Stimulated activated CD4-positive, alpha-beta T cell treated with anti-CD3 and anti-CD28 coated beads, TNF-alpha, amount 100 ng/mL, for 4 hours (primary cell): ENCODE data around the gene CYREN.
A peak's percentile ranks its signal among the peaks of the same experiment; 100 is the strongest.
"Not testable (repeated sequence)": the region's sequence is repeated elsewhere in the genome, so short reads cannot be mapped to it uniquely, and the experiment has no call there.

Experiments used
- DNase-seq, 3 experiments: peaks; one replicate each; pipeline ENCODE4 v3.0.0-alpha.2; 2020; ENCODE audit warnings: low read depth in 3 of 3

Gene CYREN

GRCh38 chr7:135170274-135170997 lies at the start of gene CYREN:
TSS of gene CYREN (minus strand) at chr7:135170707. CDS start at chr7:135168922, 1,785 bp downstream.
- peak; percentile 79 to 84 (median 79) for DNase-seq

GRCh38 chr7:135217645-135218509 lies 47.4 kb upstream of the CYREN start:
- DNase-seq = no peak

- no peak for DNase-seq
Observed at GRCh38 chr7:135215698-135216097, 45.2 kb upstream of the CYREN start.

- no peak for DNase-seq
Observed at GRCh38 chr7:135215180-135215579, 44.7 kb upstream of the CYREN start.

GRCh38 chr7:135213831-135214230 lies 43.3 kb upstream of the CYREN start:
- no peak for DNase-seq

- not testable (repeated sequence) for DNase-seq
Observed at GRCh38 chr7:135211946-135212685, 41.6 kb upstream of the CYREN start.

GRCh38 chr7:135211179-135211945 lies 40.9 kb upstream of the CYREN start, which contains the start of gene WDR91:
TSS of gene WDR91 (minus strand) at chr7:135211526. CDS start at chr7:135211502, 24 bp downstream.
- peak; percentile 95 to 98 (median 97) for DNase-seq

- peak in 1 of 3 experiments; percentile 2 for DNase-seq
Observed at GRCh38 chr7:135210888-135211178, 40.3 kb upstream of the CYREN start.

- DNase-seq = no peak
Observed at GRCh38 chr7:135209225-135209834, 38.8 kb upstream of the CYREN start.

- no peak for DNase-seq
Observed at GRCh38 chr7:135208102-135208793, 37.7 kb upstream of the CYREN start.

GRCh38 chr7:135207406-135208101 lies 37.0 kb upstream of the CYREN start:
- no peak for DNase-seq

GRCh38 chr7:135206941-135207391 lies 36.5 kb upstream of the CYREN start:
- DNase-seq = no peak

GRCh38 chr7:135205850-135206249 lies 35.3 kb upstream of the CYREN start:
- no peak for DNase-seq

GRCh38 chr7:135204876-135205275 lies 34.4 kb upstream of the CYREN start:
- DNase-seq = no peak

- no peak for DNase-seq
Observed at GRCh38 chr7:135204341-135204749, 33.8 kb upstream of the CYREN start.

- no peak for DNase-seq
Observed at GRCh38 chr7:135201350-135201749, 30.8 kb upstream of the CYREN start.

- no peak for DNase-seq
Observed at GRCh38 chr7:135200821-135201331, 30.4 kb upstream of the CYREN start.

GRCh38 chr7:135199439-135199838 lies 28.9 kb upstream of the CYREN start:
- no peak for DNase-seq

- no peak for DNase-seq
Observed at GRCh38 chr7:135197906-135198655, 27.6 kb upstream of the CYREN start.
